OCI-LY1 (cell line): ENCODE data around the gene SLC35A5.

Experiments
- CTCF ChIP-seq: fragments of 200-600 bp; sonication (generic), shearing (Covaris generic); IDR thresholded peaks from 2 replicates; pipeline ENCODE4 v1.5.1; 2017; ENCODE audit warnings: mild to moderate bottlenecking, antibody characterized with exemption, low read length, moderate library complexity, mixed read lengths
- EZH2 ChIP-seq: fragments of 200-600 bp; sonication (generic), shearing (Covaris generic); IDR thresholded peaks from 2 replicates; pipeline ENCODE4 v1.8.0; 2017; ENCODE audit warnings: borderline replicate concordance, mixed run types, mild to moderate bottlenecking, antibody characterized with exemption, low read length, moderate library complexity, mixed read lengths

- no peak for TF ChIP-seq CTCF
- TF ChIP-seq EZH2: no peak
Measured at GRCh38 chr3:112564940-112565305, 3.1 kb downstream of the SLC35A5 start.
